H1 (cell line): ENCODE results near the gene PXDN. TPM values are rescaled to one million over a fixed set of nuclear protein-coding genes. Genes with fewer than 3 reads are reported as not detected.

Source experiments
- CTCF ChIA-PET: fragments of 300-600 bp; sonication (Branson Sonifier 250); formaldehyde crosslinking; loops from one replicate; lab custom pipeline; 2021; ENCODE audit not compliant: partially characterized antibody; lab: Charles Lee
- POLR2A ChIA-PET: fragments of 300-600 bp; sonication (Branson Sonifier 250); formaldehyde crosslinking; loops from one replicate; lab custom pipeline; 2021; ENCODE audit warnings: inconsistent platforms; ENCODE audit not compliant: partially characterized antibody; lab: Charles Lee
- DNase-seq, 2 experiments: peaks; one replicate each; pipeline versions ENCODE4 v3.0.0 to v3.0.0-alpha.2; 2010 to 2022; ENCODE audit warnings: low spot score in 2 of 2, low read depth in 1 of 2, mixed read lengths in 1 of 2
- FAIRE-seq: peaks from 2 replicates; lab custom pipeline; 2011; peaks lifted over from hg19 to GRCh38; lab: Jason Lieb, UNC
- H2AFZ ChIP-seq: 2 replicates; pipeline ENCODE4 v1.8.1; 2012; ENCODE audit warnings: low read length, inconsistent platforms
- H2AK5ac ChIP-seq: 2 replicates; pipeline ENCODE4 v1.6.1; 2013; ENCODE audit warnings: low read depth, low read length
- H2BK120ac ChIP-seq: replicated peaks from 2 replicates; pipeline ENCODE3; 2013; ENCODE audit warnings: low read depth, low read length, inconsistent platforms
- H2BK12ac ChIP-seq: 2 replicates; pipeline ENCODE4 v1.6.1; 2013; ENCODE audit warnings: low read depth, low read length
- H2BK15ac ChIP-seq: 2 replicates; pipeline ENCODE4 v1.6.1; 2013; ENCODE audit warnings: low read length
- H2BK20ac ChIP-seq: 2 replicates; pipeline ENCODE4 v1.6.1; 2013; ENCODE audit warnings: low read length
- H2BK5ac ChIP-seq: 2 replicates; pipeline ENCODE4 v1.6.1; 2013; ENCODE audit warnings: low read depth, low read length
- H3K14ac ChIP-seq: 2 replicates; pipeline ENCODE4 v1.6.1; 2013; ENCODE audit warnings: inconsistent platforms; ENCODE audit not compliant: insufficient read length
- H3K18ac ChIP-seq: 2 replicates; pipeline ENCODE4 v1.6.1; 2013; ENCODE audit warnings: low read length; ENCODE audit errors: extremely low read depth
- H3K23ac ChIP-seq: 2 replicates; pipeline ENCODE4 v1.6.1; 2013; ENCODE audit warnings: inconsistent platforms; ENCODE audit not compliant: insufficient read length
- H3K23me2 ChIP-seq: 2 replicates; pipeline ENCODE4 v1.6.1; 2013; ENCODE audit warnings: low read depth, low read length
- H3K27ac ChIP-seq: 2 replicates; pipeline ENCODE4 v1.6.1; 2011; ENCODE audit warnings: low read depth, low read length, inconsistent platforms
- H3K27me3 ChIP-seq, 4 experiments: replicated peaks in 1 of 4; 1 replicate in 1 of 4; 2 replicates in 3 of 4; pipeline versions ENCODE4 v1.6.1 to v1.8.1; 2011 to 2013; ENCODE audit warnings: low read length in 3 of 4, mild to moderate bottlenecking in 3 of 4, inconsistent platforms in 2 of 4, mixed read lengths in 2 of 4, moderate library complexity in 1 of 4; ENCODE audit not compliant: control insufficient read depth in 3 of 4, insufficient read depth in 3 of 4; ENCODE audit errors: extremely low read depth in 1 of 4
- H3K36me3 ChIP-seq, 4 experiments: 2 replicates each; pipeline versions ENCODE4 v1.6.1 to v1.8.1; 2011 to 2013; ENCODE audit warnings: mild to moderate bottlenecking in 4 of 4, low read length in 3 of 4, moderate library complexity in 2 of 4, control low read depth in 1 of 4, inconsistent platforms in 1 of 4; ENCODE audit not compliant: insufficient read depth in 4 of 4, control insufficient read depth in 2 of 4
- H3K4ac ChIP-seq: replicated peaks from 2 replicates; pipeline ENCODE3; 2013; ENCODE audit warnings: low read length, low read depth, mixed read lengths, inconsistent platforms; ENCODE audit not compliant: insufficient read length
- H3K4me1 ChIP-seq, 4 experiments: replicated peaks in 1 of 4; 1 replicate in 1 of 4; 2 replicates in 3 of 4; pipeline versions ENCODE4 v1.6.1 to v1.8.1; 2011 to 2013; ENCODE audit warnings: low read length in 3 of 4, inconsistent platforms in 2 of 4, mixed read lengths in 1 of 4; ENCODE audit not compliant: insufficient read depth in 4 of 4, control insufficient read depth in 3 of 4
- H3K4me2 ChIP-seq, 2 experiments: 2 replicates each; pipeline versions ENCODE4 v1.6.1 to v1.8.1; 2011 to 2013; ENCODE audit warnings: low read depth in 2 of 2, low read length in 2 of 2, control low read depth in 1 of 2, inconsistent platforms in 1 of 2, mild to moderate bottlenecking in 1 of 2; ENCODE audit not compliant: insufficient read depth in 1 of 2
- H3K4me3 ChIP-seq, 4 experiments: fragments of 200-600, 300-600 bp in 1 of 4; sonication (generic), shearing (Covaris generic), sonication (Bioruptor Twin) in 1 of 4; 2 replicates each; pipeline versions ENCODE4 v1.5.1 to v1.8.1; 2011 to 2016; ENCODE audit warnings: low read length in 4 of 4, low read depth in 3 of 4, control low read depth in 2 of 4, inconsistent platforms in 2 of 4, mild to moderate bottlenecking in 2 of 4, mixed read lengths in 1 of 4, moderate library complexity in 1 of 4; ENCODE audit not compliant: insufficient read depth in 2 of 4; ENCODE audit errors: extremely low read depth in 1 of 4
- H3K56ac ChIP-seq: replicated peaks from 2 replicates; pipeline ENCODE3; 2013; ENCODE audit warnings: low read depth, mild to moderate bottlenecking, mixed read lengths, low read length, inconsistent platforms; ENCODE audit not compliant: insufficient read length
- H3K79me1 ChIP-seq: 2 replicates; pipeline ENCODE4 v1.6.1; 2013; ENCODE audit warnings: low read depth, low read length, control low read depth
- H3K79me2 ChIP-seq, 2 experiments: 2 replicates each; pipeline versions ENCODE4 v1.6.1 to v1.8.1; 2012 to 2013; ENCODE audit warnings: low read length in 2 of 2, mild to moderate bottlenecking in 2 of 2, inconsistent platforms in 1 of 2; ENCODE audit not compliant: insufficient read depth in 2 of 2, control insufficient read depth in 1 of 2
- H3K9ac ChIP-seq, 4 experiments: replicated peaks in 1 of 4; 1 replicate in 1 of 4; 2 replicates in 3 of 4; pipeline versions ENCODE4 v1.6.1 to v1.8.1; 2011 to 2013; ENCODE audit warnings: low read depth in 3 of 4, low read length in 3 of 4, control low read depth in 2 of 4, mild to moderate bottlenecking in 2 of 4, moderate library complexity in 2 of 4, inconsistent platforms in 1 of 4; ENCODE audit errors: extremely low read depth in 1 of 4
- H3K9me3 ChIP-seq, 2 experiments: 2 replicates each; pipeline versions ENCODE4 v1.6.1 to v1.8.1; 2012 to 2013; ENCODE audit warnings: mild to moderate bottlenecking in 2 of 2, moderate library complexity in 2 of 2, control low read depth in 1 of 2, inconsistent platforms in 1 of 2, low read depth in 1 of 2, low read length in 1 of 2, mixed read lengths in 1 of 2; ENCODE audit not compliant: insufficient read depth in 2 of 2
- H4K20me1 ChIP-seq, 2 experiments: replicated peaks in 1 of 2; 2 replicates each; pipeline versions ENCODE3 to v1.8.1; 2011 to 2013; ENCODE audit warnings: inconsistent platforms in 2 of 2, low read length in 2 of 2, mild to moderate bottlenecking in 1 of 2; ENCODE audit not compliant: insufficient read depth in 2 of 2, control insufficient read depth in 1 of 2
- H4K5ac ChIP-seq: 2 replicates; pipeline ENCODE4 v1.6.1; 2013; ENCODE audit warnings: low read length, low read depth, mixed read lengths, inconsistent platforms; ENCODE audit not compliant: insufficient read length
- H4K8ac ChIP-seq: 2 replicates; pipeline ENCODE4 v1.8.0; 2013; ENCODE audit warnings: mild to moderate bottlenecking, moderate library complexity, low read length, inconsistent platforms; ENCODE audit not compliant: insufficient read depth; ENCODE audit errors: extremely low read depth
- H4K91ac ChIP-seq: replicated peaks from 2 replicates; pipeline ENCODE3; 2013; ENCODE audit warnings: low read length, mixed read lengths, inconsistent platforms; ENCODE audit not compliant: insufficient read length
- BCL11A ChIP-seq, 2 experiments: IDR thresholded peaks; one replicate each; pipeline ENCODE4 v1.6.1; 2011; ENCODE audit warnings: low read depth in 2 of 2, low read length in 2 of 2, mild to moderate bottlenecking in 2 of 2
- CBX5 ChIP-seq: fragments of 300-800, 300-1000 bp; sonication (generic); IDR thresholded peaks from 2 replicates; pipeline ENCODE4 v1.7.1; 2016; ENCODE audit warnings: antibody characterized with exemption, low read length, low read depth
- CHD2 ChIP-seq: IDR thresholded peaks from 2 replicates; pipeline ENCODE4 v1.6.1; 2012; ENCODE audit warnings: low read length, improper control_type of control experiment
- CTBP2 ChIP-seq: IDR thresholded peaks from 2 replicates; pipeline ENCODE4 v1.7.0; 2011; ENCODE audit warnings: borderline replicate concordance, mild to moderate bottlenecking, moderate library complexity, mixed read lengths, low read length; ENCODE audit not compliant: insufficient read depth, insufficient read length
- GTF2F1 ChIP-seq: IDR thresholded peaks from 2 replicates; pipeline ENCODE4 v1.6.1; 2012; ENCODE audit warnings: low read depth, low read length, improper control_type of control experiment, borderline replicate concordance
- NRF1 ChIP-seq: IDR thresholded peaks from 2 replicates; pipeline ENCODE4 v1.6.1; 2011; ENCODE audit warnings: mild to moderate bottlenecking, low read depth, low read length, improper control_type of control experiment
- POLR2A ChIP-seq, 2 experiments: IDR thresholded peaks; 1 replicate in 1 of 2; 2 replicates in 1 of 2; pipeline ENCODE4 v1.6.1; 2011; ENCODE audit warnings: low read depth in 2 of 2, low read length in 2 of 2, mild to moderate bottlenecking in 2 of 2; ENCODE audit errors: control extremely low read depth in 1 of 2
- SP1 ChIP-seq: IDR thresholded peaks from 2 replicates; pipeline ENCODE4 v1.6.1; 2011; ENCODE audit warnings: low read depth, low read length
- SUZ12 ChIP-seq: fragments of 200-600 bp; sonication (generic); IDR thresholded peaks from 2 replicates; pipeline ENCODE4 v1.6.1; 2012; ENCODE audit warnings: mild to moderate bottlenecking, inconsistent platforms, low read length, moderate library complexity, mixed read lengths
- ZNF274 ChIP-seq: IDR thresholded peaks from 2 replicates; pipeline ENCODE4 v1.7.0; 2012; ENCODE audit warnings: low read length, borderline replicate concordance; ENCODE audit errors: extremely low read depth
- WGBS, 2 experiments: shearing (Covaris generic) in 1 of 2; methylation state at CpG; one replicate each; pipeline versions ENCODE4 v1.1.6 to v1.1.7; 2013 to 2015; ENCODE audit warnings: low lambda C conversion rate in 2 of 2, mixed read lengths in 2 of 2, inconsistent platforms in 1 of 2, low coverage in 1 of 2, missing lambda C conversion rate in 1 of 2; ENCODE audit not compliant: insufficient replicate concordance in 2 of 2, insufficient coverage in 1 of 2, insufficient read length in 1 of 2; ENCODE audit errors: extremely low coverage in 1 of 2, missing lambda C conversion rate in 1 of 2; 5-methylcytosine and 5-hydroxymethylcytosine counted together
- polyA plus RNA-seq, 7 experiments: library from polyadenylated mRNA; depleted of rRNA in 3 of 7; stranded (reverse) in 5 of 7; unstranded in 2 of 7; fragments of >200 nt in 5 of 7; fragments of 200-250 nt in 2 of 7; gene quantifications; 1 replicate in 5 of 7; 2 replicates in 1 of 7; 4 replicates in 1 of 7; pipeline versions ENCODE4 v1.2.1 to v1.2.3, GENCODE V29; 2011 to 2013; ENCODE audit warnings: missing spikeins in 2 of 7, mixed read lengths in 2 of 7
- total RNA-seq: library from RNA; stranded (reverse); fragmentation: NEBNext Ultra II Directional; extraction: Animal tissue kit (Norgen Biotek cat#: 25700); gene quantifications from 2 replicates; pipeline ENCODE4 v1.2.1, GENCODE V29; 2021

PXDN gene
- total and polyA plus RNA-seq, 2 of the 8 experiments (the other 6 are each of a cell fraction or from before 2014, with no cell fraction given), result 104 to 141 TPM

DNA sequence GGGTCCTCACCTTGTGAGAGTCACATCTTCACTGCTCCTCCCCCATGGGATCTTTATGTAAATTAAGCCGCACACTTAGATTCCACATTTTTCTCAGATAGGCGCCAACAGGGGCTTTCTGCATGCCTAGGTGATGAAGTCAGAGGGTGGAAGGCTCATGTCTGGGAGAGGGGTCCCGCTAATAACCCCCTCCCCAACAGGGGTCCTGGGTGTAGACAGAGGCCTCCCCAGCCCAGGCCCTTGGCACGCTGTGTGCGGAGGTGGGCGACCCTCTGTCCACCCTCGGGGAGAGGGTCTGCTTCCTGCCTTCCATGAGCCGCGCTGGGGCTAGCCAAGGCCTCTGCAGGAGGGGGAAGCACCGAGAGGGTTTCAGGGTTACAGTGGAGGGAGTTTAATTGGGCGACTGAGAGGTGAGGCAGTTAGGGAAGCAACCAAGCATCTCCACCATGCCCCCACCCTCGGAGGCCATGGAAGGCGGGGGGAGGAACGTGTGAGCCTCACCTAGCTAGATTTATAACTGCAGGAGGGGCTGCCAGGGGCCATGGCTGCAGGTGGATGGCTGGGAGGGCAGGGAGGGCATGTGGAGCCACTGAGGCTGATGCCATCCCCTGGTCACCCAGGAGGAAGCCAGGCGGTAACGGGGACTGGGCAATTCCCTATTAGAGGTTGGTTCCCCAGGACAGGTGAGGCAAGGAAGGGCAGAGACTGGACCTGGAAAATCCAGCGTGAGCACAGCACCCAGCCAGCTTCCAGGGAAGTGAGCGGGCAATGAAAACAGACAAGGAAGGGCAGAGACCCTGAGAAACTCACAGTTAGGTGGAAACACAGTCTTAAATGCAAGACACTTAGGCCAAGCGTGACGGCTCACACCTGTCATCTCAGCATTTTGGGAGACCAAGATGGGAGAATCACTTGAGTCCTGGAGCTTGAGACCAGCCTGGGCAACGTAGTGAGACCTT lies 7.7 kb upstream of the PXDN start:
- POLR2A ChIA-PET, result interaction anchor here (1.1 to 1.5 kb wide), 2 partner anchors 18 to 132 kb away, joined by 4 to 5 read pairs; no protein-coding TSS in a partner anchor
- Histone ChIP-seq H3K23me2 (no peaks in the 10 kb centered on the region; the same call in 1 of the 2 replicates), H4K91ac (peak overlapping the region; percentile 54), H3K4ac (no peak overlapping the region), H2BK20ac (no peak overlapping the region), H3K4me2 (no peak overlapping the region), H2AK5ac (no peak overlapping the region), H3K27ac (no peak overlapping the region), H3K14ac (no peak overlapping the region), H2BK12ac (no peak overlapping the region), H4K8ac (no peak overlapping the region), H3K56ac (no peak overlapping the region), H2BK120ac (no peak overlapping the region), H2BK15ac (0 out of 2 replicates have a peak overlapping the region, but pooled peaks have one; percentile 34), H3K79me2 (no peaks in the 10 kb centered on the region), H3K79me1 (no peaks in the 10 kb centered on the region), H3K36me3 (no peaks in the 10 kb centered on the region), H4K20me1 (no peaks in the 10 kb centered on the region), H3K4me1 (peaks cover 0 to 3% (median 0%) of the 10 kb centered on the region in 4 experiments; a peak in 1 of 7 replicates), H3K23ac (no peak overlapping the region), H3K4me3 (no peak overlapping the region), H3K9ac (no peak overlapping the region), H2AFZ (no peak overlapping the region), H3K27me3 (peaks cover 0 to 19% (median 4%) of the 10 kb centered on the region in 4 experiments; a peak in 3 of 7 replicates), H3K18ac (no peak overlapping the region), H4K5ac (no peak overlapping the region), H3K9me3 (peaks cover 15 to 19% of the 10 kb centered on the region in 2 experiments), H2BK5ac (no peak overlapping the region)
- DNase-seq, result no peak
- TF ChIP-seq BCL11A (IDR thresholded peaks at IDR 0.05; ENCODE audit: low read depth in 2 of 2, low read length in 2 of 2) (no peak), POLR2A (IDR thresholded peaks at IDR 0.05; ENCODE audit: control extremely low read depth in 1 of 2, low read depth in 2 of 2, low read length in 2 of 2) (no peak), GTF2F1 (no peak), SP1 (no peak), NRF1 (no peak), CTBP2 (no peak), SUZ12 (no peak), CBX5 (no peak), ZNF274 (no peak), CHD2 (no peak)
- WGBS, 2 experiments, result 85% methylated on average over 16 of the region's 21 CpGs; no CpG with 5 or more reads in 1 of the 2 experiments
- CTCF ChIA-PET, result interaction anchor here (0.9 to 11.6 kb wide), 27 partner anchors 9 to 202 kb away, joined by 3 to 133 read pairs (median 6); no protein-coding TSS in a partner anchor
- FAIRE-seq, result no peak
